Testis (tissue), 2 donors: Measurements from ENCODE around the gene ANKRD33B.

ENCODE experiments used
- CTCF ChIP-seq, 3 experiments: fragments of 450-650 bp in 2 of 3; fragments of 200-600 bp in 1 of 3; sonication (generic) in 1 of 3; IDR thresholded peaks; one replicate each; pipeline ENCODE4 v1.5.1; 2016 to 2019; ENCODE audit warnings: antibody characterized with exemption in 3 of 3, mild to moderate bottlenecking in 2 of 3, moderate library complexity in 1 of 3
- POLR2A ChIP-seq: fragments of 450-650 bp; IDR thresholded peaks from one replicate; pipeline ENCODE4 v1.6.1; 2017; ENCODE audit warnings: antibody characterized with exemption, mild to moderate bottlenecking, moderate library complexity

- no peak for TF ChIP-seq CTCF (IDR thresholded peaks at IDR 0.05)
- TF ChIP-seq POLR2A, result no peak
Observed at GRCh38 chr5:10564838-10565784, 1.2 kb downstream of the ANKRD33B start.
